HG02678 (cell line): ENCODE data around the gene ASPSCR1.
A peak's percentile ranks its signal among the peaks of the same experiment; 100 is the strongest.

ENCODE experiments used
- ATAC-seq: cut with Tn5 transposase; IDR thresholded peaks from one replicate; pipeline ENCODE4 v1.9.1; 2021; ENCODE audit warnings: mild to moderate bottlenecking, moderate library complexity; ENCODE audit not compliant: unreplicated experiment

ASPSCR1 gene

DNA sequence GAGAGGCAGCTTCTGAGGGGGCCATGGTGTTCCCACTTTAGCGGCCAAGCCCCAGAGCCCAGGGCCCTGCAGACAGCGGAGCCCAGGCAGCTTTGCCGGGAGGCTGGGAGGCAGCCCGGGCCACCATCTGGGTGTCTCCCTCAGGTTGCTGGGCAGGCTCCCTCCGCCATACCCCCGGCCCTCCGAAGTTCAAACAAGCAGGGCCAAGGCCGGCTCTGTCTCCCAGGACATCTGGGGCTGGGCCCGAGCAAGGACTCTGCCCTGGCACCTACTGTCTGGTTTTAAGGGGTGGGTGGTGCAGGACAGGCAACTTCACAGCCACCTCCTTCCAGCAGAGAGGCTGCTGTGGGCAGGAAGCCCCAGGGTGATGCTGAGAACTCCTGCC lies 85.5 kb downstream of the ASPSCR1 start:
- ATAC-seq: no peak

DNA sequence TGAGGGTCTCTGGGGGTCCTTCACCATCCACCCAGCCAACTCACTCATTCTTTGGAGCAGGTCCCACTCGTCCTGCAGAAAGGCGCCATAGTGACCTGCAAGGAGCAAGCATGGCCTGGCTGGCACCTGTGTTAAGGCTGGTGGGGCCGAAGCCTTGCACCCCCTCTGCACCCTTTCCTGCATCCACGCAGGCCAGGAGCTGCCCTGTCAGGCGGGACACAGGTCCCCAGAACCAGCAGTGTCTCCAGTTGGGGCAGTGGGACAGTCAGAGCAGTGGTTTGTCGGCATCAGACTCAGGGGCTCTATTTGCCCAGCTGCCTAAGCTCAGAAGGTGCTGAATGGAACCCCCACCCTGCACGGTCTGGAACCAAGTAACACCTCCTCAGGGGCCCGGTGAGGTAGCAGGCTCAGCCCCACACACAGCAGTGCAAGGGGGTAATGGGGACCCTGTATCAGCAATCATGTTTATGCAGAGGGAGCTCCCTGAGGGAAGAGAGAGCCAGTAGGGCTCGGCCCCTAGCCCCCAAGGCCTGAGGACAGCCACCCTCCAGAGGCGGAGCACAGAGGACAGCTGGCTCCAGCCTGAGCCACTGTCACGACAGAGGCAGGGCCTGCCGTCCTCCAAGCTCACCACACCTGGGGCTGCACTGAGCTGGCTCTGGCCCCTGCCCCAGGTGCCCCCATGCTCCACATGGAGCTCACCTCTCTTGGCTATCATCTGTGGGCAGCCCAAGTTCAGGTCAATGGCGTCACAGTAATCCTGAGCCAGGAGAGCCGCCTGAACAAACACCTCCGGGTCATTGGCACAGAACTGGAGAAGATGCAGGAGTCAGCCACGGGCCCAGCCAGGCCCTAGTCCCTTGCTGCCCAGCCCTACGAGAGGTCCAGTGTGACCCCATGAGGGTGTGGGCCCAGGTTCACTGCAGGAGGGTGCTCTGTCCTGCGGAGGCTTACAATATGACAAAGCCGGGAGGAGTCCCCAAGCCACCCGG lies 86.3 kb downstream of the ASPSCR1 start:
- no peak for ATAC-seq

DNA sequence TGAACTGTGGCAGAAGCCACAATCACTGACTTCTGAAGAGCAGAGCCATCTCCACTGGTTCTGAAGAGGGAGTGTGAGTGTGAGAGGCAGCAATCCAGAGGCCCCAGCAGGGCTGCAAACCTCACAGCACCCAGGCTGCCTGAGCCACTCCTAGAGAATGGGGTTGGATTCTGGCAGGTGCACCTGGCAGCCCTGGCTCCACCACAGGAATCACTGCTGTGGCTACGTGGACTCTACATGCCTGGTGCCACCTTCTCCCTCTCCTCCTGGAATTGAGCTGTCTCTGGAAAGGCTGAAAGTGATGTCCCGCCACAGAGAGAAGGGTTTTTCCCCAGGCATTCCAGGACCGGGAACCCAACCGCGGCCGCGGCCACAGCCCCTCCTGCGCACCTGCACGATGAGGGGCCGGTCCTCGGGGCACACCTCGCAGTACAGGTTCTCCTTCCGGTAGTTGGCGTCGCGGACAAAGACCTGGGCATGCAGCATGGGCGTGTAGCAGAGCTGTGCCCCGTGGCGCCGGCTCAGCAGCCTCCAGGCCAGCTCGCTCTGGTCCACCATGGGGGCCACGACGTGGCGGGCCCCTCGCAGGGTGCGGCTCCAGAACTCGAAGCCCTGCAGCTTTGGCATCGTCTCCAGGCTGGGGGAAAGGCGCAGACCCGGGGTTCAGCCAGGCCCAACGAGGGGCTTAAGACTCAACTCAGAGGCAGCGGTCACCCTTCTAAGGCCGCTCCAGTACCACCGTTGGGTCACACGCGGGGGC lies 87.2 kb downstream of the ASPSCR1 start:
- no peak for ATAC-seq

DNA sequence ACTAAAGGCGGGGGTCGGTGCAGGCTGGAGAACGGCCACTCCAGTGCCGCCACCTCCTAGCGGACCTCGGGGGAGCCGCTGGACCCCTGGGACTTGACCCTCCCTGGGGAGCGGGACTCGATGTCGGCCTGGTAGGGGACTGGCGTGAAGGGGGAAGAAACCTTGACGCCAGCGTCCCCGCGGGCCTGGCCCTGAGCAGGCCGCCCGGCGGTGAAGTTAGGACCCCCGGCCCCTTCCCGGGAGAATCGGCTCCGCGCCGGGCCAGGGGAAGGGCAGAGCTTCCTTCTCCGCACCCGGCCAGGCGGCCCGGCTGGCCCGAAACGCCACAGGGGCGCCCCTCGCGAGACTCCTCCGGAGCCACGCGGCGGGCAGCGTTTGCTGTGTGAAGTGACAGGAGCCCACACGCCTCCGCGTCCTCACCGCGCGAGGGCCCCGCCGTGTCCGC lies 87.8 kb downstream of the ASPSCR1 start:
- peak; percentile 10 for ATAC-seq

DNA sequence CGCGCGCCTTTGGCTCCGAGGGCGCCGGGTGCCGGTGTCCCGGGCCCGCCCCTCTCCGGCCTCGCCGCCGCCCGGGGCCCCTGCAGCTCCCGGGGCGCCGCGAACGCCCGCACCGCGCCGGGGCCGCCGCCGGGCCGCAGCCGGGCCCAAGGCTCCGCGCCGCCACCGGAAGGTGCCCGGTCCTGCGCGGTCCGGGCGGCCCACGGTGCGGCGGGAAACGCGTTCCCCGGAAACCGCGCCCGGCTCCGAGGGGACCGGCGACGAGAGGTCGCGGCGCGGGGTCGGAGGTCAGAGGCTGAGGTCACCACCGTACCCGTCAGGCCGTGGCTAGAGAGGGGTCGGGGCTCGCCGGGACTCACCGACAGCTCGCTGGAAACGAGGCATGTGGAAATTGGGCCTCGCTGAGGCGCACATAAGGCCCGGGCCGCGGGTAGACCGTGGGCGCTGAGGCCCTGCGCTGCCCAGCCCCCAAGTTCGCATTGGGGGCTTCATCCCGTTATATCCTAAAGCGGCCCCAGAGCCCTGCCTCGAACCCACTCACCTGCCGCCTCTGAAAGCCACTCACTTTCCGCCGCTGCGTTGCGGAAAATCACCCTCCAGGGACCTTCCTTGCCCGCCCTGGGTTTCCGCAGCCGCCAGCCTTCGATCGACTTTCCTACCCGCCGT lies 88.3 kb downstream of the ASPSCR1 start, which contains the start of gene DUS1L:
TSS of gene DUS1L (minus strand) at position 167 of the 666 bp plus-strand sequence. CDS start 745 bp downstream, outside the sequence.
- ATAC-seq: peak; percentile 80
